ENCODE results near the gene CLMP. TPM values are rescaled to one million over a fixed set of nuclear protein-coding genes. Genes with fewer than 3 reads are reported as not detected.
"Not testable (repeated sequence)": the region's sequence is repeated elsewhere in the genome, so short reads cannot be mapped to it uniquely, and the experiment has no call there.

The CLMP gene
- polyA plus RNA-seq, 3 donors from 2014 or later: 0.11 to 0.58 TPM; not detected in 1

GRCh38 chr11:123211149-123211852 lies 16.3 kb upstream of the CLMP start:
- Mint-ChIP-seq H3K27ac (no peak overlapping the region), H3K4me1 (no peaks in the 10 kb centered on the region), H3K4me3 (no peak overlapping the region), H3K9me3 (no peaks in the 10 kb centered on the region), H3K36me3 (no peaks in the 10 kb centered on the region), H3K27me3 (ENCODE audit: low read depth in 3 of 3) (peaks cover 3 to 13% (median 7%) of the 10 kb centered on the region in 3 donors)
- DNase-seq: no peak

GRCh38 chr11:123209591-123209990 lies 14.5 kb upstream of the CLMP start:
- no peaks in the 10 kb centered on the region for H3K36me3 Mint-ChIP-seq
- H3K9me3 Mint-ChIP-seq: no peaks in the 10 kb centered on the region
- peaks cover 4 to 6% (median 5%) of the 10 kb centered on the region in 3 donors for H3K27me3 Mint-ChIP-seq (ENCODE audit: low read depth in 3 of 3)

GRCh38 chr11:123206791-123207434 lies 11.9 kb upstream of the CLMP start:
- no peak for DNase-seq
- Mint-ChIP-seq H3K27ac (no peak overlapping the region), H3K36me3 (no peaks in the 10 kb centered on the region), H3K4me1 (no peaks in the 10 kb centered on the region), H3K9me3 (no peaks in the 10 kb centered on the region), H3K27me3 (ENCODE audit: low read depth in 3 of 3) (peaks cover 6 to 9% (median 9%) of the 10 kb centered on the region in 3 donors), H3K4me3 (no peak overlapping the region)

More at GRCh38 chr11:123209591-123209990, 14.5 kb upstream of the CLMP start:
- H3K4me1 Mint-ChIP-seq: no peaks in the 10 kb centered on the region
- no peak overlapping the region for H3K4me3 Mint-ChIP-seq
- no peak overlapping the region for H3K27ac Mint-ChIP-seq
- no peak for DNase-seq

- H3K4me3 Mint-ChIP-seq; H3K4me1 Mint-ChIP-seq; H3K9me3 Mint-ChIP-seq; H3K27ac Mint-ChIP-seq; DNase-seq; H3K36me3 Mint-ChIP-seq; H3K27me3 Mint-ChIP-seq (ENCODE audit: low read depth in 3 of 3): not testable (repeated sequence)
Measured at GRCh38 chr11:123206055-123206454, 11.0 kb upstream of the CLMP start.

GRCh38 chr11:123203934-123204333 lies 8.9 kb upstream of the CLMP start:
- no peaks in the 10 kb centered on the region for H3K9me3 Mint-ChIP-seq
- no peaks in the 10 kb centered on the region for H3K36me3 Mint-ChIP-seq
- no peak overlapping the region for H3K27ac Mint-ChIP-seq
- H3K4me3 Mint-ChIP-seq: no peak overlapping the region
- no peaks in the 10 kb centered on the region for H3K4me1 Mint-ChIP-seq
- H3K27me3 Mint-ChIP-seq (ENCODE audit: low read depth in 3 of 3): peaks cover 8 to 9% (median 9%) of the 10 kb centered on the region in 3 donors
- DNase-seq: no peak

- peaks cover 8 to 9% (median 8%) of the 10 kb centered on the region in 3 donors for H3K27me3 Mint-ChIP-seq (ENCODE audit: low read depth in 3 of 3)
- H3K36me3 Mint-ChIP-seq: no peaks in the 10 kb centered on the region
- H3K4me1 Mint-ChIP-seq: no peaks in the 10 kb centered on the region
- DNase-seq: no peak
- no peaks in the 10 kb centered on the region for H3K9me3 Mint-ChIP-seq
- no peak overlapping the region for H3K27ac Mint-ChIP-seq
- no peak overlapping the region for H3K4me3 Mint-ChIP-seq
Measured at GRCh38 chr11:123203471-123203870, 8.4 kb upstream of the CLMP start.

GRCh38 chr11:123202155-123203151 lies 7.4 kb upstream of the CLMP start:
- no peak for DNase-seq
- no peak overlapping the region for H3K27ac Mint-ChIP-seq
- no peaks in the 10 kb centered on the region for H3K4me1 Mint-ChIP-seq
- H3K4me3 Mint-ChIP-seq: no peak overlapping the region
- H3K9me3 Mint-ChIP-seq: no peaks in the 10 kb centered on the region
- H3K27me3 Mint-ChIP-seq (ENCODE audit: low read depth in 3 of 3): peaks cover 8 to 10% (median 9%) of the 10 kb centered on the region in 3 donors
- H3K36me3 Mint-ChIP-seq: no peaks in the 10 kb centered on the region

- peaks cover 6% of the 10 kb centered on the region in 2 donors for H3K4me1 Mint-ChIP-seq
- H3K36me3 Mint-ChIP-seq: peaks cover 0 to 4% (median 0%) of the 10 kb centered on the region in 3 donors
- H3K27me3 Mint-ChIP-seq (ENCODE audit: low read depth in 3 of 3): peaks cover 8 to 15% (median 10%) of the 10 kb centered on the region in 3 donors
- no peak overlapping the region for H3K4me3 Mint-ChIP-seq
- H3K27ac Mint-ChIP-seq: no peak overlapping the region
- no peak for DNase-seq
- H3K9me3 Mint-ChIP-seq: no peaks in the 10 kb centered on the region
Measured at GRCh38 chr11:123200264-123200663, 5.2 kb upstream of the CLMP start.

- no peak for DNase-seq
- H3K9me3 Mint-ChIP-seq: no peaks in the 10 kb centered on the region
- H3K27me3 Mint-ChIP-seq (ENCODE audit: low read depth in 3 of 3): peaks cover 11 to 20% (median 18%) of the 10 kb centered on the region in 3 donors
- no peak overlapping the region for H3K4me3 Mint-ChIP-seq
- no peak overlapping the region for H3K27ac Mint-ChIP-seq
- H3K4me1 Mint-ChIP-seq: peaks cover 8% of the 10 kb centered on the region in 2 donors
- peaks cover 0 to 4% (median 0%) of the 10 kb centered on the region in 3 donors for H3K36me3 Mint-ChIP-seq
Measured at GRCh38 chr11:123197711-123198110, 2.7 kb upstream of the CLMP start.

- Mint-ChIP-seq H3K27me3 (ENCODE audit: low read depth in 3 of 3) (peaks cover 9 to 27% (median 20%) of the 10 kb centered on the region in 3 donors), H3K27ac (no peak overlapping the region), H3K4me3 (peak overlapping the region in 4 of 5 donors; percentile 26 to 88 (median 46))
Measured at GRCh38 chr11:123196060-123196714, 1.1 kb upstream of the CLMP start.

GRCh38 chr11:123194337-123195187 lies 486 bp downstream of the CLMP start:
- Mint-ChIP-seq H3K9me3 (peaks cover 0 to 2% (median 0%) of the 10 kb centered on the region in 6 donors), H3K36me3 (peaks cover 0 to 4% (median 0%) of the 10 kb centered on the region in 3 donors), H3K4me3 (peak overlapping the region; percentile 23 to 65 (median 39)), H3K4me1 (peaks cover 8% of the 10 kb centered on the region in 2 donors), H3K27ac (no peak overlapping the region), H3K27me3 (ENCODE audit: low read depth in 3 of 3) (peaks cover 9 to 24% (median 20%) of the 10 kb centered on the region in 3 donors)
- DNase-seq: no peak

More at GRCh38 chr11:123196060-123196714, 1.1 kb upstream of the CLMP start:
- H3K9me3 Mint-ChIP-seq: peaks cover 0 to 2% (median 0%) of the 10 kb centered on the region in 6 donors
- H3K4me1 Mint-ChIP-seq: peaks cover 8% of the 10 kb centered on the region in 2 donors
- H3K36me3 Mint-ChIP-seq: peaks cover 0 to 4% (median 0%) of the 10 kb centered on the region in 3 donors
- DNase-seq: no peak

- Mint-ChIP-seq H3K4me3 (no peak overlapping the region), H3K9me3 (peaks cover 0 to 2% (median 0%) of the 10 kb centered on the region in 6 donors), H3K36me3 (peaks cover 0 to 4% (median 0%) of the 10 kb centered on the region in 3 donors), H3K27ac (no peak overlapping the region), H3K4me1 (peaks cover 8% of the 10 kb centered on the region in 2 donors), H3K27me3 (ENCODE audit: low read depth in 3 of 3) (peaks cover 10 to 24% (median 20%) of the 10 kb centered on the region in 3 donors)
- DNase-seq: no peak
Measured at GRCh38 chr11:123193742-123194141, 1.3 kb downstream of the CLMP start.

Data from immature natural killer cell (primary cell).